Measurements from ENCODE around the gene SMARCD3. TPM values are rescaled to one million over a fixed set of nuclear protein-coding genes. Genes with fewer than 3 reads are reported as not detected.

Gene SMARCD3
- total RNA-seq, 4 donors from 2014 or later: 2.5 to 11.6 (median 6.3) TPM

DNA sequence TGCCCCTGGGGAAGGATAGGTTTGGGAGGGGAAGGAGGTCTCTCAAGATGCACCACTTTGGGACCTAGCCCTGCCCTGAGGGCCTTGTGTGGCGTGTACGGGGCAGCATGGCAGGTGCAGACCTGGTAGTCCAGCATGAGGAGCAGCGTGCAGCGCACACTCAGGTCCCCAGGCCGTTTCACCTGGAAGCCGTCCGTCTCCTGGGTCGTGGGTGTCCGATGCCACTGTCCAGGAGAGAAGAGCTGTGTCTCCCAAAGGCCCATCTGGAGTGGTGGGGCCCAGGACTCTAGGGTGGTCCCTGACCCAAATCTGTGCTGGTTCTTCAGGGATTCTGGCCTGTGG is 6.8 kb downstream of the SMARCD3 start:
- Histone ChIP-seq H3K36me3 (peaks cover 15 to 56% (median 15%) of the 10 kb centered on the region in 3 donors), H3K27ac (no peak overlapping the region), H3K4me1 (peaks cover 14 to 39% (median 29%) of the 10 kb centered on the region in 3 donors), H3K27me3 (peaks cover 0 to 29% (median 0%) of the 10 kb centered on the region in 4 donors), H3K4me3 (no peak overlapping the region), H3K9me3 (no peaks in the 10 kb centered on the region)
- no peak for DNase-seq
- TF ChIP-seq, protein P1, sequence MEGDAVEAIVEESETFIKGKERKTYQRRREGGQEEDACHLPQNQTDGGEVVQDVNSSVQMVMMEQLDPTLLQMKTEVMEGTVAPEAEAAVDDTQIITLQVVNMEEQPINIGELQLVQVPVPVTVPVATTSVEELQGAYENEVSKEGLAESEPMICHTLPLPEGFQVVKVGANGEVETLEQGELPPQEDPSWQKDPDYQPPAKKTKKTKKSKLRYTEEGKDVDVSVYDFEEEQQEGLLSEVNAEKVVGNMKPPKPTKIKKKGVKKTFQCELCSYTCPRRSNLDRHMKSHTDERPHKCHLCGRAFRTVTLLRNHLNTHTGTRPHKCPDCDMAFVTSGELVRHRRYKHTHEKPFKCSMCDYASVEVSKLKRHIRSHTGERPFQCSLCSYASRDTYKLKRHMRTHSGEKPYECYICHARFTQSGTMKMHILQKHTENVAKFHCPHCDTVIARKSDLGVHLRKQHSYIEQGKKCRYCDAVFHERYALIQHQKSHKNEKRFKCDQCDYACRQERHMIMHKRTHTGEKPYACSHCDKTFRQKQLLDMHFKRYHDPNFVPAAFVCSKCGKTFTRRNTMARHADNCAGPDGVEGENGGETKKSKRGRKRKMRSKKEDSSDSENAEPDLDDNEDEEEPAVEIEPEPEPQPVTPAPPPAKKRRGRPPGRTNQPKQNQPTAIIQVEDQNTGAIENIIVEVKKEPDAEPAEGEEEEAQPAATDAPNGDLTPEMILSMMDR (IDR thresholded peaks at IDR 0.05): no peak
- no peak for TF ChIP-seq POLR2A (IDR thresholded peaks at IDR 0.05)
- WGBS, 2 donors: 62 to 79% methylated on average over 2 of the region's 9 CpGs
- intact Hi-C loops (cut with DNase I): no loop called here

DNA sequence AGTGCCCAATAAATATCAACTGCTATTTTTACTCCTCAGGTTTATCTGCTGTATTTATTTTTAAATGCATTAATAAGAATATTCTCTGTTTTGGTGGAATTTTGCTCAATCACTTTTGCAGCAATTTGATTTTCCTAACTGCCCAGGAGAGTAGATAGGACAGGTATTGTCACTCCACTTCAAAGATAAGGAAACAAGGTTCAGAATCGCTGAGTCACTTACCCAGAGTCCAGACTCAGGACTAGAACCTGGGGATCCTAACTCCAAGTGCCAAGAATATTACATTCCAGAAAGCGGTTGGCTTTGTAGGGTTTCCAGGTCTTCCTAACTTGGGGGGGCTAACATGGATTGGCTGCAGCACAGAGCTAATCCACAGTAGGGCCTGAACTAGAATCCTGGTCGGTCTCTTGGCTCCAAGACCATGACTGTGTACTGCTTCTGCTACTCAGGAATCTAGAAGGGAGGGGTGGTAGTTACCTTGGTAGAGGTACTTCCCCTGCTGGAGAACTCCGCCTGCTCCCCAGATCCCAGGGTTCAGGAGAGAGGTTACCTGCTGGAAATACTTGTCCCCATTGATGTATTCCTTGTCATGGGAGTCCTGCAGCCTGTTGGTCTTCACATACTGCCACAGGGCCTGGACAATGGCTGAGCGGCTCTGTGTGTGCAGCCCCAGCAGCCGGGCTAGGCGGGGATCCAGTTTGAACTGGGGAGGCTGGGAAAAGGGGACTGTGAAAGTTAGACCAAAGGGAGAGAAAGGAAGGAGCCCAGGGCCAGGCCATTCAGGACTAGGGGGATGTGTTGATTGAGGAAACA is 7.3 kb downstream of the SMARCD3 start:
- TF ChIP-seq POLR2A (IDR thresholded peaks at IDR 0.05): no peak
- TF ChIP-seq, protein P1 (IDR thresholded peaks at IDR 0.05): no peak
- Histone ChIP-seq H3K4me3 (no peak overlapping the region), H3K27ac (no peak overlapping the region), H3K9me3 (no peaks in the 10 kb centered on the region), H3K4me1 (peaks cover 14 to 33% (median 23%) of the 10 kb centered on the region in 3 donors), H3K36me3 (peaks cover 15 to 62% (median 15%) of the 10 kb centered on the region in 3 donors), H3K27me3 (peaks cover 0 to 23% (median 0%) of the 10 kb centered on the region in 4 donors)
- intact Hi-C loops (cut with DNase I): no loop called here
- no peak for DNase-seq
- WGBS, 2 donors: 75 to 82% methylated on average over 4 to 5 of the region's 7 CpGs

DNA sequence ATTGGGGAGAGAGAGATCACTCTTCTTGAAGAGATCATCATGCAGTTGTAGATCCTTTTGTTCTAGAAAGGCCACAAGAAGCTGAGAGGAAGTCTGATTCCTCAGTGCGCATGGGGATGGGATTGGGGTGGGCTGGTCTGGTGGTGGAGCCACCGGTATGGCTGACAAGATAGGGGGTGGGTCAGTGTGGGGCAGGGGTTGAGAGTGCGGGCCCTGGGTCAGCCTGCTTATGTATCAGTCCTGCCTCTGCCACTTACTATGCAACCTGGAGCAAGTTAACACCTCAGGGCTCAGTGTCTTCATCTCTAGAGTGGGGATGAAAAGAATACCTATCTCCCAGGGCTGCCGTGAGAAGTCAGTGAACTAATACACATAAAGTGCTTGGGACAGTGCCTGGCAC is 8.0 kb downstream of the SMARCD3 start:
- H3K4me1 ChIP-seq: peaks cover 11 to 28% (median 17%) of the 10 kb centered on the region in 3 donors
- no peak for DNase-seq
- 79 to 80% methylated on average over 3 of the region's 4 CpGs for WGBS, 2 donors
- no peak overlapping the region for H3K4me3 ChIP-seq
- H3K9me3 ChIP-seq: no peaks in the 10 kb centered on the region
- peaks cover 18 to 68% (median 19%) of the 10 kb centered on the region in 3 donors for H3K36me3 ChIP-seq
- H3K27ac ChIP-seq: no peak overlapping the region
- TF ChIP-seq POLR2A (IDR thresholded peaks at IDR 0.05): no peak
- TF ChIP-seq, protein P1 (IDR thresholded peaks at IDR 0.05): no peak
- H3K27me3 ChIP-seq: peaks cover 0 to 17% (median 0%) of the 10 kb centered on the region in 4 donors
- intact Hi-C loops (cut with DNase I): no loop called here

DNA sequence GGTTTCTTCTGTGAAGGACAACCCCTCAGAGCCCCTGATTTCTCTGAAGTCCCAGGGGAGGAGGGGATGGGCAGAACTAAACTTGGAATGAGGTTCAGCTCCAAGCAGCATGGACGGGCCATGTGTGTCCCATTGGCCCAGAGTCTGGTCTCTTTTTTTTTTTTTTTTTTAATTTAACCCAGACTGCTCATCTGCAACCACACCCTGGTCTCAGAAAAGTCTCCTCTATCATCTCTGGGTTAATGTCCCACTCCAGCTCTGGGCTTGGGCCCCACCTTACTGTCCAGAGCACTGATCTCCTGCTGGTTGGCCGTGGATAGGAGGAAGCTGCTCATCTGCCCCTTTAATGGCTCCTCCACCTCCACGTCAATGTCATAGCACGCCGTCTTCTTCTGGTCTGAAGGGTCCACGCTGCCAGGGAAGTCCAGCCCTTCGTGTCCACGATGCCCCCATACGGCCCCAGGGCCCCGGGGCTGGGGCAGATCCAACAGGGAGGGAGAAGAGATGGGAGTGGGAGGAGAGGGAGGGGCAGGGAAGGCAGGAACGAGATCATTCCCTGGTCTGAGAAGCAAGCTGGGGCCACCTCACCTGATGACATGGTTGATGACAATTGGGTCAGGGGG is 8.5 kb downstream of the SMARCD3 start:
- intact Hi-C loops (cut with DNase I): no loop called here
- Histone ChIP-seq H3K4me3 (no peak overlapping the region), H3K4me1 (peaks cover 6 to 28% (median 12%) of the 10 kb centered on the region in 3 donors), H3K27ac (no peak overlapping the region), H3K9me3 (no peaks in the 10 kb centered on the region), H3K27me3 (peaks cover 0 to 11% (median 0%) of the 10 kb centered on the region in 4 donors), H3K36me3 (peaks cover 23 to 74% (median 25%) of the 10 kb centered on the region in 3 donors)
- TF ChIP-seq, protein P1 (IDR thresholded peaks at IDR 0.05): no peak
- no peak for TF ChIP-seq POLR2A (IDR thresholded peaks at IDR 0.05)
- 58 to 67% methylated on average over 4 to 8 of the region's 11 CpGs for WGBS, 2 donors
- no peak for DNase-seq
